ENCODE results near the gene ANKRD6. TPM values are rescaled to one million over a fixed set of nuclear protein-coding genes. Genes with fewer than 3 reads are reported as not detected.
A peak's percentile ranks its signal among the peaks of the same experiment; 100 is the strongest.

ANKRD6 gene
- polyA plus RNA-seq, 3 donors: 0.93 to 3.0 (median 1.2) TPM

GRCh38 chr6:89398762-89399525 is 34.0 kb upstream of the ANKRD6 start:
- peaks cover 38% of the 10 kb centered on the region for H3K4me1 Mint-ChIP-seq
- Histone ChIP-seq H3K4me3 (replicated peaks in 1 of 3; ENCODE audit: low read depth in 2 of 3, low read length in 3 of 3) (no peak overlapping the region), H3K4me1 (ENCODE audit: control insufficient read depth in 1 of 2, insufficient read depth in 2 of 2, low read length in 2 of 2) (peaks cover 13% of the 10 kb centered on the region in 2 donors), H3K9me3 (replicated peaks in 1 of 2; ENCODE audit: control insufficient read depth in 1 of 2, insufficient read depth in 1 of 2, low read length in 2 of 2) (no peaks in the 10 kb centered on the region), H4K20me1 (ENCODE audit: insufficient read depth, low read length) (peaks cover 12% of the 10 kb centered on the region), H3K9ac (ENCODE audit: insufficient read depth, low read length, poor library complexity, severe bottlenecking) (no peak overlapping the region), H3K27ac (ENCODE audit: low read depth in 1 of 2, low read length in 2 of 2) (no peak overlapping the region), H3K27me3 (ENCODE audit: control insufficient read depth in 2 of 2, insufficient read depth in 2 of 2, low read length in 2 of 2) (no peaks in the 10 kb centered on the region), H3K36me3 (replicated peaks in 1 of 2; ENCODE audit: control insufficient read depth in 1 of 2, insufficient read depth in 2 of 2, low read length in 2 of 2) (no peaks in the 10 kb centered on the region), H3K79me2 (ENCODE audit: insufficient read depth, low read length) (peaks cover 86% of the 10 kb centered on the region), H3K4me2 (replicated peaks; ENCODE audit: extremely low read depth, low read length, poor library complexity, severe bottlenecking) (no peak overlapping the region), H2AFZ (ENCODE audit: insufficient read depth, low read depth, low read length, poor library complexity, severe bottlenecking) (no peak overlapping the region)
- peaks cover 0 to 4% (median 2%) of the 10 kb centered on the region in 7 donors for H3K9me3 Mint-ChIP-seq
- 100% methylated on average over 1 of the region's 7 CpGs for WGBS (ENCODE audit: insufficient coverage)
- no peak for TF ChIP-seq CTCF (IDR thresholded peaks at IDR 0.05)
- intact Hi-C loops (cut with micrococcal nuclease): no loop called here
- no peak overlapping the region for H3K4me3 Mint-ChIP-seq
- H3K36me3 Mint-ChIP-seq: peaks cover 3% of the 10 kb centered on the region in 2 donors
- no peak for DNase-seq
- H3K27ac Mint-ChIP-seq: peak overlapping the region in 1 of 7 donors; percentile 51
- no peaks in the 10 kb centered on the region for H3K27me3 Mint-ChIP-seq (ENCODE audit: low read depth in 3 of 3)

DNA sequence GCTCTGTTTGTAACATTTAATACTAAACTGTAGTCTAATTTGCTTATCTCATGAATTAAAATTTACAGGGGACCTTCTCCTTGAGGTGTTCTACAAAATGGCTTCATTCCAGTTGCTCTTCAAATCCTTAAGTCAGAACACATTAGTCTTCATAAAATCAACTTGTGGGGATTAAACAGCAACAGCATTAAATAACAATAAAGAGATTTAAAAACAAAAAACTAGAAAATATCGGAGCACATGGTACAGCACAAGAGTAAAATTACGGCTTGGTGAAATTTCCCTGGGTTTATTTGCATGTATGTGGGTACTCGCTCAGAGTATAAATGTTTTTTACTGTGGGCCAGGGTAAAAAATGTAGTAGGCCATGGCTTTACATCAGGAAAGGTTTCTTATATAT is 32.9 kb upstream of the ANKRD6 start:
- intact Hi-C loops (cut with micrococcal nuclease): no loop called here
- Histone ChIP-seq H3K4me3 (replicated peaks in 1 of 3; ENCODE audit: low read depth in 2 of 3, low read length in 3 of 3) (no peak overlapping the region), H3K27me3 (ENCODE audit: control insufficient read depth in 2 of 2, insufficient read depth in 2 of 2, low read length in 2 of 2) (no peaks in the 10 kb centered on the region), H2AFZ (ENCODE audit: insufficient read depth, low read depth, low read length, poor library complexity, severe bottlenecking) (no peak overlapping the region), H3K9me3 (replicated peaks in 1 of 2; ENCODE audit: control insufficient read depth in 1 of 2, insufficient read depth in 1 of 2, low read length in 2 of 2) (no peaks in the 10 kb centered on the region), H3K4me2 (replicated peaks; ENCODE audit: extremely low read depth, low read length, poor library complexity, severe bottlenecking) (no peak overlapping the region), H3K79me2 (ENCODE audit: insufficient read depth, low read length) (peaks cover 86% of the 10 kb centered on the region), H4K20me1 (ENCODE audit: insufficient read depth, low read length) (peaks cover 12% of the 10 kb centered on the region), H3K36me3 (replicated peaks in 1 of 2; ENCODE audit: control insufficient read depth in 1 of 2, insufficient read depth in 2 of 2, low read length in 2 of 2) (no peaks in the 10 kb centered on the region), H3K9ac (ENCODE audit: insufficient read depth, low read length, poor library complexity, severe bottlenecking) (no peak overlapping the region), H3K27ac (ENCODE audit: low read depth in 1 of 2, low read length in 2 of 2) (no peak overlapping the region), H3K4me1 (ENCODE audit: control insufficient read depth in 1 of 2, insufficient read depth in 2 of 2, low read length in 2 of 2) (peaks cover 13% of the 10 kb centered on the region in 2 donors)
- Mint-ChIP-seq H3K36me3 (peaks cover 3% of the 10 kb centered on the region in 2 donors), H3K27me3 (ENCODE audit: low read depth in 3 of 3) (no peaks in the 10 kb centered on the region), H3K4me3 (no peak overlapping the region), H3K27ac (peak overlapping the region in 1 of 7 donors; percentile 72), H3K9me3 (peaks cover 0 to 4% (median 2%) of the 10 kb centered on the region in 7 donors), H3K4me1 (peaks cover 38% of the 10 kb centered on the region)
- TF ChIP-seq CTCF (IDR thresholded peaks at IDR 0.05): no peak
- 100% methylated on average over 2 of the region's 3 CpGs for WGBS (ENCODE audit: insufficient coverage)
- no peak for DNase-seq
